Measurements from ENCODE around the gene GREB1.

Gene GREB1

GRCh38 chr2:11612553-11613215 lies 78.8 kb downstream of the GREB1 start:
- Histone ChIP-seq H3K27ac (no peak overlapping the region), H3K36me3 (no peaks in the 10 kb centered on the region), H3K4me3 (ENCODE audit: low read depth, low read length) (no peak overlapping the region), H3K27me3 (ENCODE audit: insufficient read depth, low read depth, severe bottlenecking) (no peaks in the 10 kb centered on the region), H3K9me3 (ENCODE audit: severe bottlenecking) (no peaks in the 10 kb centered on the region)
- TF ChIP-seq, protein P1, sequence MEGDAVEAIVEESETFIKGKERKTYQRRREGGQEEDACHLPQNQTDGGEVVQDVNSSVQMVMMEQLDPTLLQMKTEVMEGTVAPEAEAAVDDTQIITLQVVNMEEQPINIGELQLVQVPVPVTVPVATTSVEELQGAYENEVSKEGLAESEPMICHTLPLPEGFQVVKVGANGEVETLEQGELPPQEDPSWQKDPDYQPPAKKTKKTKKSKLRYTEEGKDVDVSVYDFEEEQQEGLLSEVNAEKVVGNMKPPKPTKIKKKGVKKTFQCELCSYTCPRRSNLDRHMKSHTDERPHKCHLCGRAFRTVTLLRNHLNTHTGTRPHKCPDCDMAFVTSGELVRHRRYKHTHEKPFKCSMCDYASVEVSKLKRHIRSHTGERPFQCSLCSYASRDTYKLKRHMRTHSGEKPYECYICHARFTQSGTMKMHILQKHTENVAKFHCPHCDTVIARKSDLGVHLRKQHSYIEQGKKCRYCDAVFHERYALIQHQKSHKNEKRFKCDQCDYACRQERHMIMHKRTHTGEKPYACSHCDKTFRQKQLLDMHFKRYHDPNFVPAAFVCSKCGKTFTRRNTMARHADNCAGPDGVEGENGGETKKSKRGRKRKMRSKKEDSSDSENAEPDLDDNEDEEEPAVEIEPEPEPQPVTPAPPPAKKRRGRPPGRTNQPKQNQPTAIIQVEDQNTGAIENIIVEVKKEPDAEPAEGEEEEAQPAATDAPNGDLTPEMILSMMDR (IDR thresholded peaks at IDR 0.05; ENCODE audit: low read depth, low read length): no peak
- DNase-seq: no peak

DNA sequence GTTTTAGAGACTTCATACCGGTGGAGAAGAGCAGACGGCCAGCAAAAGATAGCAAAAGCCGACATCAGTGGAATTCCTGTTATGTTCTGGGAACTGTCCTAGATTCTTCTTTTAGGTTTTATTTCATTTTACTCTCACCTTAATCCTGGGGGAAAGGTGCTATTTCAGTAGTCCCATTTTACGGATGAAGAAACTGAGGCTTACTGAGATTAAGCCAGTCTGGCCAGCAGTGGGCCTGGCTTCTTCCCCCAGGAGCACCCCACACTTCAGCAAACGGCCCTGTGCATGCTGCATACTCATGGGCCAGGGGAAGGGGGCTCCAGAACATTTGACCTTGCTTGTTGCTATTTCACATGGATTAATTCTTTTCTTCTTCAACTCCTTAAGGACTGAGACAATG lies 79.5 kb downstream of the GREB1 start:
- H3K27me3 ChIP-seq (ENCODE audit: insufficient read depth, low read depth, severe bottlenecking): no peaks in the 10 kb centered on the region
- no peak overlapping the region for H3K27ac ChIP-seq
- H3K36me3 ChIP-seq: no peaks in the 10 kb centered on the region
- H3K4me3 ChIP-seq (ENCODE audit: low read depth, low read length): no peak overlapping the region
- DNase-seq: no peak
- TF ChIP-seq, protein P1 (IDR thresholded peaks at IDR 0.05; ENCODE audit: low read depth, low read length): no peak
- no peaks in the 10 kb centered on the region for H3K9me3 ChIP-seq (ENCODE audit: severe bottlenecking)

DNA sequence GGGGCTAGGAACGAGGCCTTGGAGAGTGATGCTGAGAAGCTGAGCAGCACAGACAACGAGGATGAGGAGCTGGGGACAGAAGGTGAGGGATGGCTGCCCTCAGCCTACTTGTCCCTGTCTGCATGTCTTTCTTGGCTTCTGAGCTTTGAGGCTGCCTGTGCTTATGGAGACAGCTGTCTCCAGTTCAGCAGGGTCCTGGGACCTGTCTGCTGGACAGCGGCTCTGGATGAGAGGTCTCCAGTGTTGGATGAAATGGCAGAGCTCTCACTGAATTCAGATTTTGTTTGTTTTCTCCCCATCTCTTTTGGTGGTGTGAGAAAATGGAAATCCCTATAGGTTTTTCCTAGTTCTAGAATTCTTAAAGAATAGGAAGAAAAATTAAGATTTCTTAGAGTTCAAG lies 81.4 kb downstream of the GREB1 start:
- TF ChIP-seq, protein P1 (IDR thresholded peaks at IDR 0.05; ENCODE audit: low read depth, low read length): no peak
- Histone ChIP-seq H3K27me3 (ENCODE audit: insufficient read depth, low read depth, severe bottlenecking) (no peaks in the 10 kb centered on the region), H3K27ac (no peak overlapping the region), H3K4me3 (ENCODE audit: low read depth, low read length) (no peak overlapping the region), H3K9me3 (ENCODE audit: severe bottlenecking) (no peaks in the 10 kb centered on the region), H3K36me3 (no peaks in the 10 kb centered on the region)
- DNase-seq: no peak

- H3K9me3 ChIP-seq (ENCODE audit: severe bottlenecking): no peaks in the 10 kb centered on the region
- no peak for DNase-seq
- H3K36me3 ChIP-seq: no peaks in the 10 kb centered on the region
- no peak overlapping the region for H3K27ac ChIP-seq
- no peaks in the 10 kb centered on the region for H3K27me3 ChIP-seq (ENCODE audit: insufficient read depth, low read depth, severe bottlenecking)
- H3K4me3 ChIP-seq (ENCODE audit: low read depth, low read length): no peak overlapping the region
- TF ChIP-seq, protein P1 (IDR thresholded peaks at IDR 0.05; ENCODE audit: low read depth, low read length): no peak
Observed at GRCh38 chr2:11616097-11616687, 82.3 kb downstream of the GREB1 start.

DNA sequence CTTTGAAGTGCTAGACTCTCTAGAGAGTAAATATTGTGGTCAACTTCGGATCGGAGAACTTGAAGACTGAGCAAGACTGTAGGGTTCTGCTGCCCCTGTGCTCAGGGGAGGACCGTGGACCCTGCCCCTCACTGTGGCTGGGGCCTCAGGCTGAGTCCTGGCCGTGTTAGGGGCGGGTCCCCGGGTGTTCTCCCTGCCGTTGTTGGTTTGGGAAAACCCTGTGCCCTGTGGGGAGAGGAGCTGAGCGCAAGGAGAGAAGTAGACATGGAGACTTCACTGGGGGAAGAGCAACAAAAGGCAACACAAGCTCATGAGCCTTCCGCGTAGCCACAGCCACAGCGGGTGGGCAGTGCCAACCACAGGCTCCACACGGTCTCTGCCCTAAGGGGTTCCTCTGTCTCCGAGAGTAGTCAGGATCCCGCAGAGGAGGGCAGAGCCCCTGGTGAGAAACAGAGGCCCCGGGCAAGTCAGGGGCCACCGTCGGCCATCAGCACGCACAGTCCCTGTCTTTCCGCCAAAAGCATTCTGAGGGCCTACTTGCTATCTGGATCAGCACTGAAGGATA lies 83.1 kb downstream of the GREB1 start:
- no peaks in the 10 kb centered on the region for H3K9me3 ChIP-seq (ENCODE audit: severe bottlenecking)
- no peak overlapping the region for H3K27ac ChIP-seq
- no peaks in the 10 kb centered on the region for H3K36me3 ChIP-seq
- no peak for DNase-seq
- H3K4me3 ChIP-seq (ENCODE audit: low read depth, low read length): no peak overlapping the region
- H3K27me3 ChIP-seq (ENCODE audit: insufficient read depth, low read depth, severe bottlenecking): no peaks in the 10 kb centered on the region
- TF ChIP-seq, protein P1 (IDR thresholded peaks at IDR 0.05; ENCODE audit: low read depth, low read length): no peak

Measured in WERI-Rb-1 (cell line).